ENCODE measurements around the gene PLA2G2D. TPM values are rescaled to one million over a fixed set of nuclear protein-coding genes. Genes with fewer than 3 reads are reported as not detected.
A peak's percentile ranks its signal among the peaks of the same experiment; 100 is the strongest.

Gene PLA2G2D
- total and polyA plus RNA-seq, 2 experiments from 2014 or later = not detected

DNA sequence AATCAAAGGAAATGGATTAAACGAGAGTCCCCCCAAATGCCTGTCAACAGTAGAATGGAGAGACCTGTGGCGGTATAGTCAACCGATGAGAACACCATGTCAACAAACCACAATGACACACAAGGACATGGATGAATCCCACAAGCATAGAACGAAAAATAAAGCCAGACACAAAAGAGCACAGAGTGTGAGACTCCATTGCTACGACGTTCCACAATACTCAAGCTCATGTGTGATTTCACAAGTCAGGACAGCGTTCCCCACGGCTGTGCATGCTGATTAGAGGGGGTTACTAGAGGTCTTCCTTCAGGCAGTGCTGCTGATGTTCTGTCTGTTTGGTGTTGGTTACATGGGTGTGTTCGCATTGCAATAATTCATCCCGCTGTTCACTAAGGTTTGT, 5.8 kb upstream of the PLA2G2D start:
- H3K27me3 ChIP-seq = no peaks in the 10 kb centered on the region
- no peaks in the 10 kb centered on the region for H4K20me1 ChIP-seq (ENCODE audit: insufficient read depth, poor library complexity, severe bottlenecking)
- H3K4me1 ChIP-seq (ENCODE audit: insufficient read depth) = no peaks in the 10 kb centered on the region
- no peak overlapping the region for H2AFZ ChIP-seq
- no peak for TF ChIP-seq EZH2 (IDR thresholded peaks at IDR 0.05; ENCODE audit: borderline replicate concordance)
- no peaks in the 10 kb centered on the region for H3K79me2 ChIP-seq
- no peaks in the 10 kb centered on the region for H3K36me3 ChIP-seq (replicated peaks; ENCODE audit: insufficient read depth, low read depth)
- 78% methylated on average over 10 of the region's 10 CpGs for WGBS (ENCODE audit: low lambda C conversion rate, missing lambda C conversion rate)
- H3K9me3 ChIP-seq (ENCODE audit: low read depth) = no peaks in the 10 kb centered on the region
- no peaks in the 10 kb centered on the region for H3K9me2 ChIP-seq (replicated peaks; ENCODE audit: insufficient read depth)
- DNase-seq (ENCODE audit: low spot score) = no peak
- no peak overlapping the region for H3K4me2 ChIP-seq
- no peak overlapping the region for H3K4me3 ChIP-seq
- no peak overlapping the region for H3K27ac ChIP-seq

DNA sequence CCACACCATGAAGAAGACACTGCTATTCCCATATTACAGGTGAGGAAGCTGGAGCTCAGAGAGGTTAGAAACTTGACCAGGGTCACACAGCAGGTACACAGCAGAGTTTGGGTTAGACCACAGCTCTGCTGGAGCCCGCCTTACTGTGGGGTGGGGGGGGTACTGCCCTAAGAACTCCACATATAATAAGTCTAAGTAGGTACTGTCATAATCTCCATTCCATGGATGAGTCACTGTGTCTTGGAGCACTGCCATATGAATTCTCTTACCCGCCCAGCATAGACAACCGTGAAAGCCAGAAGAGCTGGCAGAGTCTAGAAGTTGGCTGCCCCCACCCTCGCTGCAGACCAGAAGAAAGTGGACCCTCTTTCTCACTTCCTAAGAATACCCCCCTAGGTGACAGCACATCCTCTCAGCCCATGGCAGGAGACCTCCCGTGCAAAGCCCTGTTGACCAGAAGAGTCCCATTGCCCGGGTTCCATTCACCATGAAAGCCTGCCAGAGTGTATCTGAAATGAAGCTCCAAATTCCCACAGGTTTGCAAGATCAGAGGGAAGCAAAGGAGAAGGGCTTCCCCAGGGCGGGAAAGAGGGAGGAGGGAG, 5.2 kb upstream of the PLA2G2D start:
- Histone ChIP-seq H2AFZ (no peak overlapping the region), H3K9me2 (replicated peaks; ENCODE audit: insufficient read depth) (no peaks in the 10 kb centered on the region), H3K79me2 (no peaks in the 10 kb centered on the region), H3K27ac (no peak overlapping the region), H4K20me1 (ENCODE audit: insufficient read depth, poor library complexity, severe bottlenecking) (no peaks in the 10 kb centered on the region), H3K27me3 (no peaks in the 10 kb centered on the region), H3K36me3 (replicated peaks; ENCODE audit: insufficient read depth, low read depth) (no peaks in the 10 kb centered on the region), H3K9me3 (ENCODE audit: low read depth) (no peaks in the 10 kb centered on the region), H3K4me3 (no peak overlapping the region), H3K4me1 (ENCODE audit: insufficient read depth) (no peaks in the 10 kb centered on the region), H3K4me2 (no peak overlapping the region)
- TF ChIP-seq, protein P1, sequence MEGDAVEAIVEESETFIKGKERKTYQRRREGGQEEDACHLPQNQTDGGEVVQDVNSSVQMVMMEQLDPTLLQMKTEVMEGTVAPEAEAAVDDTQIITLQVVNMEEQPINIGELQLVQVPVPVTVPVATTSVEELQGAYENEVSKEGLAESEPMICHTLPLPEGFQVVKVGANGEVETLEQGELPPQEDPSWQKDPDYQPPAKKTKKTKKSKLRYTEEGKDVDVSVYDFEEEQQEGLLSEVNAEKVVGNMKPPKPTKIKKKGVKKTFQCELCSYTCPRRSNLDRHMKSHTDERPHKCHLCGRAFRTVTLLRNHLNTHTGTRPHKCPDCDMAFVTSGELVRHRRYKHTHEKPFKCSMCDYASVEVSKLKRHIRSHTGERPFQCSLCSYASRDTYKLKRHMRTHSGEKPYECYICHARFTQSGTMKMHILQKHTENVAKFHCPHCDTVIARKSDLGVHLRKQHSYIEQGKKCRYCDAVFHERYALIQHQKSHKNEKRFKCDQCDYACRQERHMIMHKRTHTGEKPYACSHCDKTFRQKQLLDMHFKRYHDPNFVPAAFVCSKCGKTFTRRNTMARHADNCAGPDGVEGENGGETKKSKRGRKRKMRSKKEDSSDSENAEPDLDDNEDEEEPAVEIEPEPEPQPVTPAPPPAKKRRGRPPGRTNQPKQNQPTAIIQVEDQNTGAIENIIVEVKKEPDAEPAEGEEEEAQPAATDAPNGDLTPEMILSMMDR (IDR thresholded peaks at IDR 0.05; ENCODE audit: poor library complexity) = no peak
- TF ChIP-seq EZH2phosphoT487 (IDR thresholded peaks at IDR 0.05; ENCODE audit: low read depth, severe bottlenecking, unreplicated experiment) (no peak), EZH2 (IDR thresholded peaks at IDR 0.05; ENCODE audit: borderline replicate concordance) (no peak)
- WGBS (ENCODE audit: low lambda C conversion rate, missing lambda C conversion rate) = 87% methylated on average over 7 of the region's 7 CpGs
- DNase-seq (ENCODE audit: low spot score) = peak; percentile 57

DNA sequence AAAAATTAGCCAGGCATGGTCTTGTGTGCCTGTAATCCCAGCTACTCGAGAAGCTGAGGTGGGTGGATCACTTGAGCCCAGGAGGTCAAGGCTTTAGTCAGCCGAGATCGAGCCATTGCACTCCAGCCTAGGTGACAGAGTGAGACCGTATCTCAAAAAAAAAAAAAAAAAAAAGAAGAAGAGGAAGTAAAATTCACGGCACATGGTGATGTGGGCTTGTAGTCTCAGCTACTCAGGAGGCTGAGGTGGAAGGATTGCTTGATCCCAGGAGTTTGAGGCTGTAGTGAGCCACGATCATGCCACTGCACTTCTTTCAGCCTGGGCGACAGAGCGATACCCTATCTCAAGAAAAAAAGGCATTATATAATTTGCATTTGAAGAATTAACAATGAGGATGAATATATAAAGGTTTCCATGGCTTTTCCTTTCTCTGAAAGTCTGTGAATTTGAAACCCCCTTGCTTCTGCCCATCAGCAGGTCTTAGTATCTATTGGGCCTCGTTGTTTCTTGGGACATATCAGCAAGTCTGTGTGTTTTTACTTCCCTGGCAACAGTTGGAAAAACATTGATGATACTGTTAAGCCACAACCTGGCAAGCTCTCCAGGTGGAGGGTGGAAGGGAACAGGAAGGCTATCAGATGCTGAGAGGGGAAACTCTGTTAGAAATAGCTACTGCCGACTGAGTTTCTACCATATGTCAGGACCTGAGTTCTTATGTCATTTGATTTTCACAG, 4.6 kb upstream of the PLA2G2D start:
- Histone ChIP-seq H4K20me1 (ENCODE audit: insufficient read depth, poor library complexity, severe bottlenecking) (no peaks in the 10 kb centered on the region), H3K79me2 (no peaks in the 10 kb centered on the region), H3K36me3 (replicated peaks; ENCODE audit: insufficient read depth, low read depth) (no peaks in the 10 kb centered on the region), H3K27me3 (no peaks in the 10 kb centered on the region), H3K4me2 (no peak overlapping the region), H3K9me3 (ENCODE audit: low read depth) (no peaks in the 10 kb centered on the region), H3K4me3 (no peak overlapping the region), H3K27ac (no peak overlapping the region), H3K4me1 (ENCODE audit: insufficient read depth) (no peaks in the 10 kb centered on the region), H3K9me2 (replicated peaks; ENCODE audit: insufficient read depth) (no peaks in the 10 kb centered on the region), H2AFZ (no peak overlapping the region)
- no peak for TF ChIP-seq EZH2phosphoT487 (IDR thresholded peaks at IDR 0.05; ENCODE audit: low read depth, severe bottlenecking, unreplicated experiment)
- TF ChIP-seq EZH2 (IDR thresholded peaks at IDR 0.05; ENCODE audit: borderline replicate concordance) = no peak
- TF ChIP-seq, protein P1 (IDR thresholded peaks at IDR 0.05; ENCODE audit: poor library complexity) = no peak
- 84% methylated on average over 10 of the region's 10 CpGs for WGBS (ENCODE audit: low lambda C conversion rate, missing lambda C conversion rate)
- no peak for DNase-seq (ENCODE audit: low spot score)

DNA sequence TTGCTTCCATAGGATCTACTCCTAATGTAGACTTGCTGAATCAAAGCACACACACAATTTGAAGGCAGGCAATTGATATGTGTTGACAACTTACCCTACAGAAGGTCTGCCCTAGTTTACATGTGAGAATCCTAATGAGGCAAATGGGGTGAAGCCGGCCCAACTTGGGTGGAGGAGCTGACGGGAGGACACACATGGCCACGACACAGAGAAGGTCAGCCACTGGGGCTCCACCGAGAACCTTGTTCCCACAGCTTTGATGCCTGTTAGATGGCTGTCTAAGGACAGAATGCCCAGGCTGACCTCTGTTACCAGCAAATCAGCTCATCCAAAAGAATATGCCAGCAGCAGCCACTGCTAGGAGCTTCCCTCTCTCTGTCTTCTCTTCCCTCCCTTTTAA, 1.5 kb upstream of the PLA2G2D start:
- no peaks in the 10 kb centered on the region for H3K79me2 ChIP-seq
- H3K36me3 ChIP-seq (replicated peaks; ENCODE audit: insufficient read depth, low read depth) = no peaks in the 10 kb centered on the region
- H3K27me3 ChIP-seq = no peaks in the 10 kb centered on the region
- no peak overlapping the region for H2AFZ ChIP-seq
- H3K27ac ChIP-seq = no peak overlapping the region
- H3K9me2 ChIP-seq (replicated peaks; ENCODE audit: insufficient read depth) = no peaks in the 10 kb centered on the region
- no peak for DNase-seq (ENCODE audit: low spot score)
- no peak overlapping the region for H3K4me3 ChIP-seq
- H3K9me3 ChIP-seq (ENCODE audit: low read depth) = no peaks in the 10 kb centered on the region
- TF ChIP-seq, protein P1 (IDR thresholded peaks at IDR 0.05; ENCODE audit: poor library complexity) = no peak
- no peaks in the 10 kb centered on the region for H4K20me1 ChIP-seq (ENCODE audit: insufficient read depth, poor library complexity, severe bottlenecking)
- H3K4me1 ChIP-seq (ENCODE audit: insufficient read depth) = no peaks in the 10 kb centered on the region
- H3K4me2 ChIP-seq = no peak overlapping the region
- 91% methylated on average over 4 of the region's 4 CpGs for WGBS (ENCODE audit: low lambda C conversion rate, missing lambda C conversion rate)
